Activated CD4-positive, alpha-beta T cell treated with anti-CD3 and anti-CD28 coated beads, Interleukin-2, amount 10 ng/mL, durations not matched to agents 7 days and 5 days (primary cell): ENCODE results near the gene ASB8. TPM values are rescaled to one million over a fixed set of nuclear protein-coding genes. Genes with fewer than 3 reads are reported as not detected.

Experiments
- CTCF ChIA-PET: fragments of 350-600 bp; sonication (Branson Sonifier 250); formaldehyde crosslinking; loops from one replicate; lab custom pipeline; 2021; ENCODE audit warnings: antibody characterized with exemption; lab: Charles Lee
- POLR2A ChIA-PET: fragments of 350-600 bp; sonication (Branson Sonifier 250); formaldehyde crosslinking; loops from one replicate; lab custom pipeline; 2021; ENCODE audit warnings: antibody characterized with exemption; lab: Charles Lee
- DNase-seq: peaks from one replicate; pipeline ENCODE4 v3.0.0-alpha.2; 2020
- H3K27ac Mint-ChIP-seq: one replicate; pipeline ENCODE4 v1.8.0; 2021; ENCODE audit warnings: mild to moderate bottlenecking, moderate library complexity, mixed read lengths
- H3K27me3 Mint-ChIP-seq: one replicate; pipeline ENCODE4 v1.8.0; 2021; ENCODE audit warnings: mixed read lengths
- H3K36me3 Mint-ChIP-seq: one replicate; pipeline ENCODE4 v1.8.0; 2021; ENCODE audit warnings: low read depth, mixed read lengths
- H3K4me1 Mint-ChIP-seq: one replicate; pipeline ENCODE4 v1.8.0; 2021; ENCODE audit warnings: mixed read lengths
- H3K4me3 Mint-ChIP-seq: one replicate; pipeline ENCODE4 v1.8.0; 2021; ENCODE audit warnings: mild to moderate bottlenecking, moderate library complexity, mixed read lengths
- H3K9me3 Mint-ChIP-seq: one replicate; pipeline ENCODE4 v1.8.0; 2021; ENCODE audit warnings: mixed read lengths
- total RNA-seq, 2 experiments: library from RNA; stranded (reverse); gene quantifications; one replicate each; pipeline ENCODE4 v1.2.3, GENCODE V29; 2021

Gene ASB8, protein sequence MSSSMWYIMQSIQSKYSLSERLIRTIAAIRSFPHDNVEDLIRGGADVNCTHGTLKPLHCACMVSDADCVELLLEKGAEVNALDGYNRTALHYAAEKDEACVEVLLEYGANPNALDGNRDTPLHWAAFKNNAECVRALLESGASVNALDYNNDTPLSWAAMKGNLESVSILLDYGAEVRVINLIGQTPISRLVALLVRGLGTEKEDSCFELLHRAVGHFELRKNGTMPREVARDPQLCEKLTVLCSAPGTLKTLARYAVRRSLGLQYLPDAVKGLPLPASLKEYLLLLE
- total RNA-seq, result 10 to 100 TPM; 44.7 to 46.4 TPM

GRCh38 chr12:48157018-48157888 is at the start of gene ASB8:
Gene ASB8, minus strand, starts transcription at chr12:48157515. Its CDS starts 4,019 bp downstream, at chr12:48153496.
- ChIA-PET POLR2A (interaction anchor here (0.6 to 1.8 kb wide), 2 partner anchors 9 to 52 kb away, joined by 3 to 9 read pairs; partner anchors contain the start of gene SENP1), CTCF (interaction anchor here (0.7 to 2.0 kb wide), 16 partner anchors 11 to 416 kb away, joined by 3 to 9 read pairs (median 4); partner anchors contain the start of gene CCDC184)
- peaks cover 14% of the 10 kb centered on the region for H3K36me3 Mint-ChIP-seq
- DNase-seq, result peak; percentile 99
- no peaks in the 10 kb centered on the region for H3K27me3 Mint-ChIP-seq
- H3K9me3 Mint-ChIP-seq, result peaks cover 2% of the 10 kb centered on the region
- H3K4me1 Mint-ChIP-seq, result peaks cover 42% of the 10 kb centered on the region
- peak within 1 kb of the TSS; percentile 97 for H3K27ac Mint-ChIP-seq
- peak within 1 kb of the TSS; percentile 96 for H3K4me3 Mint-ChIP-seq

- no peak for DNase-seq
- Mint-ChIP-seq H3K4me1 (peaks cover 35% of the 10 kb centered on the region), H3K36me3 (peaks cover 80% of the 10 kb centered on the region), H3K27me3 (peaks cover 6% of the 10 kb centered on the region), H3K27ac (no peak within 1 kb of the TSS), H3K9me3 (peaks cover 55% of the 10 kb centered on the region), H3K4me3 (no peak within 1 kb of the TSS)
- POLR2A ChIA-PET, result interaction anchor here (0.6 kb wide), 1 partner anchor 8 kb away, joined by 4 read pairs; no protein-coding TSS in a partner anchor
- CTCF ChIA-PET, result no interaction called here
Measured at GRCh38 chr12:48203192-48203591, 45.9 kb upstream of the ASB8 start, which contains the start of gene OR10AD1. Gene OR10AD1, minus strand, starts transcription at chr12:48203292. Its CDS starts 0 bp downstream, at chr12:48203292.

- H3K27ac Mint-ChIP-seq, result no peak overlapping the region
- no peak overlapping the region for H3K4me3 Mint-ChIP-seq
- ChIA-PET POLR2A (interaction anchor here (0.6 kb wide), 1 partner anchor 9 kb away, joined by 4 read pairs; no protein-coding TSS in a partner anchor), CTCF (no interaction called here)
- peaks cover 6% of the 10 kb centered on the region for H3K27me3 Mint-ChIP-seq
- peaks cover 78% of the 10 kb centered on the region for H3K36me3 Mint-ChIP-seq
- peaks cover 52% of the 10 kb centered on the region for H3K9me3 Mint-ChIP-seq
- no peak for DNase-seq
- H3K4me1 Mint-ChIP-seq, result peaks cover 35% of the 10 kb centered on the region
Measured at GRCh38 chr12:48202766-48203165, 45.5 kb upstream of the ASB8 start.

DNA sequence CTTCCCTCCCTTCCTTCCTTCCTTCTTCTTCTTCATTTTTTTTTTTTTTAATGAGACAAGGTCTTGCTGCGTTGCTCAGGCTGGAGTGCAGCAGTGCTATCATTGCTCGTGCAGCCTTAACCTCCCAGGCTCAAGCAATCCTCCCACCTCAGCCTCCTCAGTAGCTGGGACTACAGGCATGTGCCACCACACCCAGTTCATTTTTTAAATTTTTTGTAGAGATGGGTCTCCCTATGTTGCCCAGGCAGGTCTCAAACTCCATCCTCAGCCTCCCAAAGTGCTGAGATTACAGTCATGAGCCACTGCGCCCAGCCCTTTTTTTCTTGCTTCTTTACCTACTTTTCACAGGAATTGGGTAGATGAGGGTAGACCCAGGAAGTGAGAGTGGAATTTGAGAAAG is 44.2 kb upstream of the ASB8 start:
- Mint-ChIP-seq H3K36me3 (peaks cover 68% of the 10 kb centered on the region), H3K27ac (peak overlapping the region; percentile 62), H3K4me3 (no peak overlapping the region), H3K27me3 (peaks cover 3% of the 10 kb centered on the region), H3K9me3 (peaks cover 41% of the 10 kb centered on the region), H3K4me1 (peaks cover 42% of the 10 kb centered on the region)
- CTCF ChIA-PET, result interaction anchor here (0.9 to 2.0 kb wide), 2 partner anchors 12 to 19 kb away, joined by 3 to 12 read pairs; partner anchors contain the start of gene CCDC184
- no peak for DNase-seq
- POLR2A ChIA-PET, result no interaction called here

- Mint-ChIP-seq H3K27ac (peak overlapping the region; percentile 90), H3K4me3 (peak overlapping the region; percentile 77), H3K4me1 (peaks cover 44% of the 10 kb centered on the region), H3K36me3 (peaks cover 64% of the 10 kb centered on the region), H3K9me3 (peaks cover 37% of the 10 kb centered on the region), H3K27me3 (no peaks in the 10 kb centered on the region)
- DNase-seq, result no peak
- POLR2A ChIA-PET, result interaction anchor here (0.6 kb wide), 1 partner anchor 12 kb away, joined by 3 read pairs; no protein-coding TSS in a partner anchor
- CTCF ChIA-PET, result interaction anchor here (0.6 to 2.0 kb wide), 3 partner anchors 11 to 310 kb away, joined by 3 to 12 read pairs (median 3); partner anchors contain the start of gene CCDC184
Measured at GRCh38 chr12:48201091-48201490, 43.8 kb upstream of the ASB8 start.

- DNase-seq, result no peak
- Mint-ChIP-seq H3K4me3 (peak overlapping the region; percentile 77), H3K36me3 (peaks cover 56% of the 10 kb centered on the region), H3K9me3 (peaks cover 34% of the 10 kb centered on the region), H3K27ac (peak overlapping the region; percentile 90), H3K27me3 (peaks cover 6% of the 10 kb centered on the region), H3K4me1 (peaks cover 45% of the 10 kb centered on the region)
- POLR2A ChIA-PET, result no interaction called here
- CTCF ChIA-PET, result interaction anchor here (0.6 to 2.1 kb wide), 8 partner anchors 11 to 1035 kb away, joined by 3 to 12 read pairs (median 4); partner anchors contain the start of genes CCDC184 and TMEM106C
Measured at GRCh38 chr12:48199774-48200221, 42.5 kb upstream of the ASB8 start.

- POLR2A ChIA-PET, result interaction anchor here (0.6 kb wide), 2 partner anchors 181 to 333 kb away, joined by 3 read pairs; no protein-coding TSS in a partner anchor
- CTCF ChIA-PET, result interaction anchor here (0.5 to 2.1 kb wide), 12 partner anchors 10 to 655 kb away, joined by 3 to 7 read pairs (median 3); partner anchors contain the start of gene TMEM106C
- Mint-ChIP-seq H3K4me3 (peak overlapping the region; percentile 77), H3K36me3 (peaks cover 48% of the 10 kb centered on the region), H3K27me3 (peaks cover 12% of the 10 kb centered on the region), H3K4me1 (peaks cover 45% of the 10 kb centered on the region), H3K9me3 (peaks cover 28% of the 10 kb centered on the region), H3K27ac (peak overlapping the region; percentile 90)
- no peak for DNase-seq
Measured at GRCh38 chr12:48198985-48199384, 41.7 kb upstream of the ASB8 start.

DNA sequence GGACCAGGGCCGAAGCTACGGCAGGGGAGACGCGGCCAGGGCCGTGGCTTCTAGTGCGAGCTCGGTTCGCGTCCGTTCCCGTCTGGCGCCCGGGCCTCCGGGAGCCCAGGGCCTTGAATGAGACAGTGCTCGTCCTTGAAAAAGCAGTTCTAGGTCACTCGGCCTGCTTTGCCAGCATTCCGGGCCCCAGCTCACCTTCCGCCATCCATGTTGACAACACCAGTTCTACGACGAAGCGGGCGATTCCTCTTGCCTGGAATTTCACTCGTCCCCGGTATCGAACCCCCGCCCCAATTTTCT is 41.3 kb upstream of the ASB8 start:
- H3K4me1 Mint-ChIP-seq, result peaks cover 47% of the 10 kb centered on the region
- DNase-seq, result peak; percentile 30
- POLR2A ChIA-PET, result interaction anchor here (0.6 kb wide), 1 partner anchor 181 kb away, joined by 3 read pairs; no protein-coding TSS in a partner anchor
- peaks cover 24% of the 10 kb centered on the region for H3K9me3 Mint-ChIP-seq
- H3K27ac Mint-ChIP-seq, result peak overlapping the region; percentile 90
- CTCF ChIA-PET, result interaction anchor here (0.5 to 2.1 kb wide), 9 partner anchors 9 to 655 kb away, joined by 3 to 7 read pairs (median 3); no protein-coding TSS in a partner anchor
- peaks cover 45% of the 10 kb centered on the region for H3K36me3 Mint-ChIP-seq
- peaks cover 14% of the 10 kb centered on the region for H3K27me3 Mint-ChIP-seq
- H3K4me3 Mint-ChIP-seq, result peak overlapping the region; percentile 77

DNA sequence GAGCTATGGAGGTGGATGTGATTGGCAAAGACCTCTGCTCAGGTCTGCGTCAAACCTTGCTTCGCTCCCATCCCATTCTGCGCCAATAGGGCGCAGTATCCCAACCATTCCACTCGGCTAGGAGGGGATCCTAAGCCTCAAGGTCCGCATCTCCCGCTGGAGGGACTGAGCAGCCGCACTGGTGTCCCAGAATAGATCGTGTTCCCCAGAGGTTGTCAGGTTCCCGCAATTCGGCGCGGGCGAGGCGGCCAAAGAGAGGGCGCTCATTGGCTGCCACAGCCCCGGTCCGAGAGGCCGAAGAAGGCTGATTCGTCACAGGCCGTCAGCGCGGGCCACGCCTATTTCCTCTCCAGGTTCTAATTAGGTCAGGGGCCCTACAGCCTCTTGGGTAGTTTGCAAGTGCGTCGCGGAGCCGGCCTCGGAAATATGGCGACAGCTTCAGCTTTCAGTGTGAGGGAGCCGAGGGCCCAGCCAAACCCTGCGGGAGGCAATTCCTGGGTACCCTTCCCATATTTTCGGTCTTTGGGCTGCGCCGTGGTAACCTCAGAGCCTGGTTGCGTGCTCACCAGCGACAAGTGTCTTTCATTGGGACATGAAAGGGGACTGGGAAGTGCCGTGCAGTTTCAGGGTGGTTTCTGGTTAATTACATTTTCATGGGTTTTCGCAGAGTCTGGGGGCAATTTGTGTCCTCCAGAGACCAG is 40.8 kb upstream of the ASB8 start:
- ChIA-PET POLR2A (interaction anchor here (0.6 kb wide), 1 partner anchor 180 kb away, joined by 3 read pairs; no protein-coding TSS in a partner anchor), CTCF (interaction anchor here (0.7 to 2.1 kb wide), 13 partner anchors 9 to 455 kb away, joined by 3 to 7 read pairs (median 3); partner anchors contain the start of gene TMEM106C)
- Mint-ChIP-seq H3K27ac (peak overlapping the region; percentile 90), H3K4me1 (peaks cover 48% of the 10 kb centered on the region), H3K27me3 (peaks cover 19% of the 10 kb centered on the region), H3K4me3 (peak overlapping the region; percentile 77), H3K9me3 (peaks cover 20% of the 10 kb centered on the region), H3K36me3 (peaks cover 40% of the 10 kb centered on the region)
- DNase-seq, result peak; percentile 94

- peaks cover 34% of the 10 kb centered on the region for H3K36me3 Mint-ChIP-seq
- peaks cover 48% of the 10 kb centered on the region for H3K4me1 Mint-ChIP-seq
- CTCF ChIA-PET, result interaction anchor here (0.7 to 2.1 kb wide), 12 partner anchors 8 to 455 kb away, joined by 3 to 7 read pairs (median 3); partner anchors contain the start of genes CCDC184 and TMEM106C
- peak overlapping the region; percentile 77 for H3K4me3 Mint-ChIP-seq
- peak; percentile 46 for DNase-seq
- peak overlapping the region; percentile 90 for H3K27ac Mint-ChIP-seq
- POLR2A ChIA-PET, result no interaction called here
- H3K9me3 Mint-ChIP-seq, result peaks cover 14% of the 10 kb centered on the region
- H3K27me3 Mint-ChIP-seq, result peaks cover 20% of the 10 kb centered on the region
Measured at GRCh38 chr12:48197549-48197970, 40.2 kb upstream of the ASB8 start.

DNA sequence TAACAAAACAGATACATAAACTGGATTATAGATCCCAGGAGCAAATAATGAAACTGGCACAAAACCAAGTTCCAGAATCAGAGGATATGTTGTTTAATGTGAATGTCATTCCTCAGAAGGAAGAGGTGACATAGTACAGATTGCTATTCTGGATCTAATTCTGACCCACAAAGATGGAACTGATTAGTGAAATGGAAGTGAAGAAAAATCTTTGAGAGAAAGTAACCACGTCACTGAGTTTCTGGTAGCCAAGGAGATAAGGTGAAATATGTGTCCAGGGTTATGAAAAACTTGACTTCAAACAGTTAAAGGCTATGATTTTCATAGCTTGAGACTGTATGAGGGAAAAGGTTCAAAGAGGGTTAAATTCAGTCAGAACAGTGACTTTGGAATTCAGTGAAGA is 37.5 kb upstream of the ASB8 start:
- H3K27ac Mint-ChIP-seq, result no peak overlapping the region
- H3K36me3 Mint-ChIP-seq, result peaks cover 7% of the 10 kb centered on the region
- no peak for DNase-seq
- ChIA-PET POLR2A (no interaction called here), CTCF (interaction anchor here (0.8 to 1.5 kb wide), 2 partner anchors 9 to 12 kb away, joined by 3 to 4 read pairs; partner anchors contain the start of gene CCDC184)
- peaks cover 24% of the 10 kb centered on the region for H3K4me1 Mint-ChIP-seq
- peaks cover 35% of the 10 kb centered on the region for H3K27me3 Mint-ChIP-seq
- H3K9me3 Mint-ChIP-seq, result no peaks in the 10 kb centered on the region
- H3K4me3 Mint-ChIP-seq, result no peak overlapping the region
